Duodenal mucosa (tissue), 2 donors: ENCODE results near the gene CSK.

Experiments
- H3K27ac ChIP-seq: one replicate; pipeline ENCODE4 v1.7.0; 2013; ENCODE audit warnings: low read depth, low read length
- H3K27me3 ChIP-seq, 2 donors: one replicate each; pipeline ENCODE4 v1.7.0; 2013; ENCODE audit warnings: low read length in 2 of 2, control low read depth in 1 of 2; ENCODE audit not compliant: insufficient read depth in 2 of 2, control insufficient read depth in 1 of 2
- H3K36me3 ChIP-seq, 2 donors: one replicate each; pipeline ENCODE4 v1.7.0; 2013; ENCODE audit warnings: low read length in 2 of 2, control low read depth in 1 of 2; ENCODE audit not compliant: insufficient read depth in 2 of 2, control insufficient read depth in 1 of 2
- H3K4me1 ChIP-seq, 2 donors: one replicate each; pipeline ENCODE4 v1.7.0; 2013; ENCODE audit warnings: low read length in 2 of 2, control low read depth in 1 of 2; ENCODE audit not compliant: insufficient read depth in 2 of 2, control insufficient read depth in 1 of 2
- H3K4me3 ChIP-seq, 2 donors: one replicate each; pipeline ENCODE4 v1.7.0; 2013; ENCODE audit warnings: low read length in 2 of 2, low read depth in 1 of 2
- H3K9ac ChIP-seq, 2 donors: one replicate each; pipeline ENCODE4 v1.7.0; 2013; ENCODE audit warnings: low read length in 2 of 2, low read depth in 1 of 2
- H3K9me3 ChIP-seq, 2 donors: one replicate each; pipeline ENCODE4 v1.7.0; 2013; ENCODE audit warnings: low read length in 2 of 2, control low read depth in 1 of 2; ENCODE audit not compliant: control insufficient read depth in 1 of 2

Gene CSK

DNA sequence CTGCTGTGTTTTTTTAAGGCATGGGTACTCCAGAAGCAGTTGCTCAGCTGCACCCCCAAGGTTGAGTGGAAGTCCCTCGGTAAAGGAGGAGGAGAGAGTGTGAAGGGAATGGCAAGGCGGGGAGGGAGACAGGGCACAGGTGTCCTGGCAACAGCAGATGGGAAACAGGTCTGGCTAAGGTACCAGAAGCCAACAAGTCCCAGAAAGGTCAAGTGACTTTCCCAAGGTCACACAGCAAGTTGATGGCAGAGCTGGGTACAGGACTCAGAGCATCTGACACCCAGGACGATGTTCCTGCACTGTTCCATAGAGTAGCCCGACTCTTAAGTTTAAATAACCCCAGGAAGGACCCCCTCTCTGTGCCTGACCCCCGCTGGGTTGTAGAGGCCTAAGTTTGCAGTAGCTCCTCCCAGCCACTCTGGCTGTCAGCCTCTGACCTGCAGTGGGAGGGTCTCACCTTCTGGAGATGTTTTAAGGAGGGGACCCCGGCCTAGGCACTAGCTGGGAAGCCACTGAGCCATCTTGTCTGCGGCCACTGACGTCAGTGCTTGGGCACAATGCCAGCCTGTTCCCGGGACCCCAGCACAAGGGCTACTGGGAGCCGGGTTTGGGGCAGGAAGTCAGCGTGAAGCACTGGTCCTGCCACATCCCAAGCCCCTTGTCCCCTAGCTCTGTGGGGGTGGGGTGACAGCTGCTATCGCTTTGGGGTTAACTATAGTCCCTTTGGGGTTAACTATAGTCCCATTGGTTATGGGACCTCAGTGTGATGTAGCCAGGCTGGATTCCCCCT lies 10.5 kb downstream of the CSK start:
- no peaks in the 10 kb centered on the region for H3K9me3 ChIP-seq
- peak overlapping the region in 1 of 2 donors; percentile 27 for H3K9ac ChIP-seq
- no peak overlapping the region for H3K4me3 ChIP-seq
- no peak overlapping the region for H3K27ac ChIP-seq
- peaks cover 0 to 10% of the 10 kb centered on the region in 2 donors for H3K36me3 ChIP-seq
- H3K4me1 ChIP-seq = peaks cover 64 to 78% of the 10 kb centered on the region in 2 donors
- H3K27me3 ChIP-seq = no peaks in the 10 kb centered on the region

DNA sequence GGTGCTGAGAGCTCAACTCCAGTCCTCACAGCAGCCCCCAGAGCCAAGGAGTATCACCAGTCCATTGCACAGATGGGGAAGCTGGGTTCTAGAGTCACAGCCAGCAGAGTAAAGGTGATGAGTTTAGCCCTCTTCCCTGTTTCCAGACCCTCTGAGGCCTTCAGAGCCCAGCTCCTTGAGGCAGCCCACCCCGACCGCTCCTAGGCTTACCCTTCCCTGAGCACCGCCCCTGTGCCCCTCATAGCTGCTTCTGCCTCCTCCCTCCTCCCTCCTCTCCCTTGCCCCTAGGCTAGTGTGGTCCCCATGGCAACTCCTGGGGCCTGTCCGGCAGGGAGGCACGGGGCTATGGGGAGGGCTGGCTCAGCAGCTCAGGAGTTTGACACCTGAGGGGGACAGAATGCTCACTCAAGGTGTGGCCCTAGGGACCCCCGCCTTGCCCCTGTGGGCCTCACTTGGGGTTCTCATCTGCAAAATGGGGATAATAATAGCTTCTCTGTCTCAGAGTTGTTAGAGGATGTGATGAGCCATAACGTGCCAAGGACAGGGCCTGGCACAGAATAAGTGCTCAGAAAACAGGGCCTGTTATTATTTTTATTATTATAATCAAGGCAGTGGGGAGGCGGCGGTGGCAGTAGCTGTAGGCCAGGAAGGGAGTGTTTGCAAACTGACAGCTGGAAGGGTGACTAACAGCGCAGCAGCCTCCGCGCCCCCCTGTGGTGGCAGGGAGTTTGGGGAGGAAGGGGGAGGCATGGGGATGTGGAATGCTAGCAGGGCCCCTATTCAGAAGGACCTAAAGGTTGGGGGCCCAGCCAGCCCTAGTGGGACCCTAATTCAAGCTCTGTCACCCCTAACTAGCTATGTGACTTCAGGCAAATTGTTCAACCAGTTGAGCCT lies 11.5 kb downstream of the CSK start:
- Histone ChIP-seq H3K27me3 (no peaks in the 10 kb centered on the region), H3K9ac (no peak overlapping the region), H3K9me3 (no peaks in the 10 kb centered on the region), H3K27ac (no peak overlapping the region), H3K36me3 (peaks cover 0 to 14% of the 10 kb centered on the region in 2 donors), H3K4me3 (no peak overlapping the region), H3K4me1 (peaks cover 64 to 78% of the 10 kb centered on the region in 2 donors)

DNA sequence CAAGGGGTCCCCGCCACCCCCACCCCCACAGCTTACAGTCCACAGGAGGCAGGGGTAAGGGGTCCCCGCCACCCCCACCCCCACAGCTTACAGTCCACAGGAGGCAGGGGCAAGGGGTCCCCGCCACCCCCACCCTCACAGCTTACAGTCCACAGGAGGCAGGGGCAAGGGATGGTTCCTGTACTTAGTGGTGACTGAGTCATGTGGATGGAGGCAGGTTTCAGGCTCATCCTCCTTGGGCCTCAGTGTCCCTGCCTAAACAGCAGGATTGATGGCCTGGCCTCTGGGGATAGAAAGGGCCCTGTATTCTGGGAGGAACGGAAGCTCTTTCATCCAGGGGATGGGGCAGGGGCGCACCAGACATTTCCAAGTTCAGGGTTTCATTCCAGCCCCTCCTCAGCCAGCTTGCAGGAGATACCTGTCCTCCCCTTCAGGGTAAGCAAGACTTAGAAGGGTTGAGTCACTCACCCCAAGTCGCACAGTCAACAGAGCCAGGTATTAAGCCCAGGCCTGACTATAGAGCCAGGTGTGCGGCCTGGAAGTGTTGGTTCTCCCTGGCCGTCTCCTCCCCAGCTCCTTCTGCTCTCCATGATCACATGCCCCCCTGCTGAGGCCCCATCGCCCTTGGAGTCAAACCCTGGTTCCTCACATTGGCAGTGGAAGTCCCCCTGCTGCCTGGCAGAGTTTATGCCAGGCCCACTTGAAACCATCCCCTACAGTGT lies 12.5 kb downstream of the CSK start:
- Histone ChIP-seq H3K4me3 (no peak overlapping the region), H3K4me1 (peaks cover 64 to 78% of the 10 kb centered on the region in 2 donors), H3K27ac (no peak overlapping the region)

DNA sequence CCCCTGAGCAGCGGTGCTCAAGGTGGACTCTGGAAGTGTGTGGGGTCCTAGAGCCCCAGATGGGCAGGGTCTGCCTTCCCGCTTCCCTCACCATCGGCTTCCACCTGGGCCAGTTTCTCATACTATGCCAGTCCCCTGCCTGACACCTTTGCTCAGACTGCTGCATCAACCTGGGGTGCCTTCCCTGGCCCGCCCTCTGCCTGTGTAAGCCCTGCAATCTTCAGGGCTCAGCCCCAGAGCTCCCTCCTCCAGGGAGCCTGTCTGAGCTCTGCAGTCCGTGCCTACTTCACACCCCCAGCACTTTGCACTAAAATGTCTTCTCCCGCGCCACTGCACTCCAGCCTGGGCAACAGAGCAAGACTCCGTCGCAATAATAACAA lies 13.1 kb downstream of the CSK start:
- H3K36me3 ChIP-seq = peaks cover 5 to 30% of the 10 kb centered on the region in 2 donors
- no peaks in the 10 kb centered on the region for H3K27me3 ChIP-seq
- H3K9ac ChIP-seq = no peak overlapping the region
- peaks cover 64 to 78% of the 10 kb centered on the region in 2 donors for H3K4me1 ChIP-seq
- H3K4me3 ChIP-seq = no peak overlapping the region
- H3K9me3 ChIP-seq = no peaks in the 10 kb centered on the region
- H3K27ac ChIP-seq = no peak overlapping the region

More for the DNA sequence above, 12.5 kb downstream of the CSK start:
- Histone ChIP-seq H3K9me3 (no peaks in the 10 kb centered on the region), H3K36me3 (peaks cover 3 to 25% of the 10 kb centered on the region in 2 donors), H3K9ac (no peak overlapping the region), H3K27me3 (no peaks in the 10 kb centered on the region)

DNA sequence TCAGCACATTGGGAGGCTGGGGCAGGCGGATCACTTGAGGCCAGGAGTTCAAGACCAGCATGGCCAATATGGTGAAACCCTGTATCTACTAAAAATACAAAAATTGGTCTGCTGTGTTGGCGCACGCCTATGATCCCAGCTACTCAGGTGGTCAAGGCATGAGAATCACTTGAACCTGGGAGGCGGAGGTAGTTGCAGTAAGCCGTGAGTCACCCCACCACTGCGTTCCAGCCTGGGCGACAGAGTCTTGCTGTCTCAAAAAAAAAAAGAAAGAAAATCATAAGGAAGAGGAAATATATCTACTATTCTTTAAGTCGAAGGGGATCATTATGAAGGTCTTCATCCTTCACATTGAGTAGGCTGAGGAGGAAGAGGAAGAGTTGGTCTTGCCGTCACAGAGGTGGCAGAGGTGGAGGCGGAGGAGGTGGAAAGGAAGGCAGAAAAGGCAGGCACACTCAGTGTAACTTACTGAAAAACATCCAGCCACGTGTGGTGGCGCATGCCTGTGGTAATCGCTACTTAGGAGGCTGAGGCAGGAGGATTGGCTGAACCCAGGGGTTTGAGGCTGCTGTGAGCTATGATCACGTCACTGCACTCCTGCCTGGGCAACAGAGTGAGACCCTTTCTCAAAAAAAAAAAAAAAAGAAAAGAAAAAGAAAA lies 14.2 kb downstream of the CSK start:
- H3K4me1 ChIP-seq = peaks cover 60 to 76% of the 10 kb centered on the region in 2 donors
- no peak overlapping the region for H3K27ac ChIP-seq
- H3K9me3 ChIP-seq = no peaks in the 10 kb centered on the region
- H3K36me3 ChIP-seq = peaks cover 5 to 38% of the 10 kb centered on the region in 2 donors
- no peaks in the 10 kb centered on the region for H3K27me3 ChIP-seq
- no peak overlapping the region for H3K4me3 ChIP-seq
- no peak overlapping the region for H3K9ac ChIP-seq

DNA sequence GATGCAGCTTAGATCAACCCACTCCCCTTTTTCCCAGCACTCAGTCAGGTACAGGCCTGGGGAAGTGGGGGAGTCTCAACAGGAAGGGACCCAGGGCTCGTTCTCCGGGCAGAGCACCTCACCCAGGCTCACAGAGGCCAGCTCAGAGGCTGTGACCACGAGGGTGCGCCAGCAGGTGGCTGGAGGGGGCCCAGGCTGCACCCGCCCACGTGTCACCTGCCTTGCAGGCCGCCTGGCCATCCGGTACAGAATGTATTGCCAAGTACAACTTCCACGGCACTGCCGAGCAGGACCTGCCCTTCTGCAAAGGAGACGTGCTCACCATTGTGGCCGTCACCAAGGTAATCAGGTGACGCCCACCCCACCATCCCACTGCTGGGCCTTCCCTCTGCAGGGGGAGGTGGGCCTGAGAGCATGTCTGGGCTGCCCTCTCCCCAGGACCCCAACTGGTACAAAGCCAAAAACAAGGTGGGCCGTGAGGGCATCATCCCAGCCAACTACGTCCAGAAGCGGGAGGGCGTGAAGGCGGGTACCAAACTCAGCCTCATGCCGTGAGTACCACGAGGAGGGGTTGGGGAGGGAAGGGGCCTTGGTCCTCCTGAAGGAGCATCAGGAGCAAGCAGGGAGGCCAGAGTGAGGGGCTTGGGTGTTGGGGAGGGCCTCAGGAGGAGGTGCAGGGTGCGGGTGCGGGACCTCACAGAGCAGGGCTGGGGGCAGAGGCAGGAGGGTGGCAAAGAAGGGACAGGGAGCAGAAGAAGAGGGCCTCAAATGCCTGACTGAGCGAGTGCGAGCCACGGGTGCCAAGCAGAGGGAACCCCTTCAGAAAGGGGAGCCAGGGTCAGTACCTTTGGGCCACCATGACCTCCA lies 16.7 kb downstream of the CSK start:
- no peaks in the 10 kb centered on the region for H3K9me3 ChIP-seq
- peaks cover 36 to 52% of the 10 kb centered on the region in 2 donors for H3K4me1 ChIP-seq
- H3K27ac ChIP-seq = no peak overlapping the region
- H3K36me3 ChIP-seq = peaks cover 13 to 52% of the 10 kb centered on the region in 2 donors
- H3K9ac ChIP-seq = no peak overlapping the region
- H3K4me3 ChIP-seq = no peak overlapping the region
- H3K27me3 ChIP-seq = no peaks in the 10 kb centered on the region

DNA sequence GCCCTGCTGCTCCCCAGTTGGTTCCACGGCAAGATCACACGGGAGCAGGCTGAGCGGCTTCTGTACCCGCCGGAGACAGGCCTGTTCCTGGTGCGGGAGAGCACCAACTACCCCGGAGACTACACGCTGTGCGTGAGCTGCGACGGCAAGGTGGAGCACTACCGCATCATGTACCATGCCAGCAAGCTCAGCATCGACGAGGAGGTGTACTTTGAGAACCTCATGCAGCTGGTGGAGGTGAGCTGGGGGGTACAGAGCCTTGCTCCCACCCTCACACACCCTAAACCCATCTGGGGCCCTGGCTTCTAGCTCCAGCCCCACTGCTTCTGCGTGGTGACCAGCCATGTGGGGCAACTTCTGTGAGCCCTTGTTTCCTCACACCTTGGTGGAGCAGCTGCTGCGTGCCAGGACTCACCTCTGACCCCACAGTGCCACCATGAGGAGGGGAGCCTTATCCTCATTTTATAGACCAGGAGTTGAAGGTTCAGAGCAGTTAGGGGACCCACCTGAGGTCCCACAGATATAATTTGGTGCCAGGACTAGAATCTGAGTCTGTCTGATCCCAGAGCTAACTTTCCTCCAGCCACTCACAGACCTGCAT lies 17.5 kb downstream of the CSK start:
- peak overlapping the region in 1 of 2 donors; percentile 2 for H3K9ac ChIP-seq
- H3K4me1 ChIP-seq = peaks cover 36 to 48% of the 10 kb centered on the region in 2 donors
- no peak overlapping the region for H3K4me3 ChIP-seq
- H3K9me3 ChIP-seq = no peaks in the 10 kb centered on the region
- H3K36me3 ChIP-seq = peaks cover 14 to 59% of the 10 kb centered on the region in 2 donors
- peak overlapping the region; percentile 28 for H3K27ac ChIP-seq
- H3K27me3 ChIP-seq = no peaks in the 10 kb centered on the region

DNA sequence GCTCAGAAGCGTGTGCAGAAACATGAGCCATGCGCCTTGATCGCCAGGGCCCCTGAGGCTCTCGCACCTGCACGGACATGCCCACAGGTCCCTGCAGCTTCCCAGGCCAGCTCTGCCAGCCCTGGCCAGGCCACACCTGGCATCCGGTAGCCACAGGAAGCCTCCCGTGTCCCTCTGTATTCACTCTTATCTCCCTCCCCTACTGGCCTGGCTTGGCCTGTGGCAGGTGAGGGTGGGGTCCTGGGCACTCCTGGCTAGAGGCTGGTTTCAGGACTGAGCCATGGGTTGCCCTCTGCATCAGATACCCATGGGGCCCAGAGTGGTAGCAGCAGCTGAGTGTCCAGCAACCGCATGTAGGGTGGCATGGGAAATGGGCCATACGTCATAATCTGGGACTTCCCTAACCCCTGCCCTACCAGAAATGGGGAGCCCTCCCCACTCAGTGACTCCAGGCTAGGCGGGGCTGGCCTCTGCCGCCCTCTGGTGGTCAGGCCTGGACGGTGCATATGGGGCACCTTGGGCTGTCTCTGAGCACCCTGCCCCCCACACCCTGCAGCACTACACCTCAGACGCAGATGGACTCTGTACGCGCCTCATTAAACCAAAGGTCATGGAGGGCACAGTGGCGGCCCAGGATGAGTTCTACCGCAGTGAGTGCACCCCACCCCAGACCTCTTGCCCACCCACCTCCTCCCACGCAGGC lies 18.1 kb downstream of the CSK start:
- peaks cover 33 to 41% of the 10 kb centered on the region in 2 donors for H3K4me1 ChIP-seq
- no peaks in the 10 kb centered on the region for H3K9me3 ChIP-seq
- no peak overlapping the region for H3K4me3 ChIP-seq
- no peaks in the 10 kb centered on the region for H3K27me3 ChIP-seq
- H3K27ac ChIP-seq = peak overlapping the region; percentile 28
- H3K9ac ChIP-seq = peak overlapping the region in 1 of 2 donors; percentile 39
- peaks cover 14 to 59% of the 10 kb centered on the region in 2 donors for H3K36me3 ChIP-seq
